GM11168 (cell line): ENCODE measurements around the gene IFT43.
"Not testable (repeated sequence)": the region's sequence is repeated elsewhere in the genome, so short reads cannot be mapped to it uniquely, and the experiment has no call there.

Source experiments
- in situ Hi-C: fragments of 300-500 bp; cut with MboI; formaldehyde crosslinking; loops from one replicate; pipeline ENCODE4 v1.12.0; 2022; ENCODE audit warnings: low sequenced_read_pairs; ENCODE audit not compliant: unreplicated experiment

The IFT43 gene

GRCh38 chr14:76007852-76008251 is 22.3 kb downstream of the IFT43 start:
- in situ Hi-C loops, result no loop called here

DNA sequence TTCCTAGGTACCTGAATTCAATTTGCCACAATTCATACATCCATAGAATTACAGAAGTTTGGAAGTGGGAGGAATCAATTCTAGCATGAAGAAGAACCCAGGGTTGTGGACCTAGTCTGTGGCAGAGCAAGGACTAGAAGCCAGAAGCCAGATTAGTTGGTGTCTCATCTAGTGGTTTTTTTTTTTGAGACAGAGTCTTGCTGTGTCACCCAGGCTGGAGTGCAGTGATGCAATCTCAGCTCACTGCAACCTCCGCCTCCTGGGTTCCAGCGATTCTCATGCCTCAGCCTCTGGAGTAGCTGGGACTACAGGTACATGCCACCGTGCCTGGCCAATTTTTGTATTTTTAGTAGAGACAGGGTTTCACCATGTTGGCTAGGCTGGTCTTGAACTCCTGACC is 24.1 kb downstream of the IFT43 start:
- in situ Hi-C loops, result not testable (repeated sequence)

DNA sequence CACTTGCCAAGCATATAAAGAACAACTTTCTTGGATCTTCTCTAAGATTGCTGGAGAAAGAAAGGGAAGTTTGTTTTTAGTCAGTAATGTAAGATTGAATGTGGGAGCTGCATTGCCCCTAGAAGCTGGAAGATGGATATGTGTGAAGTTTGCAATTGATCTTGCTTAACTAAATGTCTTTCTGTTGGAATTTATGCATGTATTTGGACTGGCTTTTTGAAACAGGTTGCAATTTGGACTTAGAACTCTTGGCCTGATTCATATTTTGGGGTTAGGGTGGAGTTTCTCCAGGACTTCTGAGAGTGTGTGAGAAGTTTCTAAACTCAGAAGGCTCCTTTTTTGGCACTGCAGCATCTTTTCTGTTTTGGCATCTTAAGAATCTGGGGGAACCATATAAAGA is 26.4 kb downstream of the IFT43 start:
- in situ Hi-C loops, result no loop called here

DNA sequence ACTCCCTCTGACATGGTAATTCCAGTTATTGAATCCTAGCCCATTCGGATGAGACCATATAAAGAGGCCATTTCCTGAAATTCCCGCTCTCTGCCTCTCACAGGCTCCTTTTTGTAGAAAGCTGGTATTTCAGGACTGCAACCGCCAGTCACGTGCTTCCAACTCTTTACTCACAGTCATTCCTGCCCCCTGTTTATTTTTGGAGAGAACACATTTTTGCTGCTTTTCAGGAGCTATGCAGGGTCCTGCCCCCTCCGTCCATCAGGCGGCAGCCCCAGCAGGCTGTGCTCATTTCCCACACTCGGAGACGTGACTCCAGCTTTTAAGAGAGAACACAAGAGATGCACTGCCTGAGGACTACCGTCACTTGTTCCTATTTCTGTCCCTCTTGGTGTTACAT is 26.8 kb downstream of the IFT43 start:
- in situ Hi-C loops, result no loop called here

- in situ Hi-C loops, result no loop called here
Observed at GRCh38 chr14:76015191-76015590, 29.6 kb downstream of the IFT43 start.

DNA sequence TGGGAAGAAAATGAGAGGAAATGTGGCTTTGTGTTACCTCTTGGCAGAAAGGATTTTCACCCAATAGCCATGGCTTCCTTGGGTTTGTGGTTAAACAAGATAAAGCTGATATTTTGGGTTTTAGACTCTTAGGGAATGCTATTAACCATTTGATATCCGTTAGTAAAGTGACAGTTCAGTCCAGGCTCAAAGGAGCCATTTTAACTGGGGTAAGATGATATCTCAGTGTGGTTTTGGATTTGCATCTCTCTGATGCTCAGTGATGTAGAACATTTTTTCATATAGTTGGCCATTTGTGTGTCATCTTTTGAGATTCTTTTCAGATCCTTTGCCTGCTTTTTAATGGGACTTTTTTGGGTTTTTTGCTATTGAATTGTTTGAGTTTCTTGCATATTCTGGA is 30.1 kb downstream of the IFT43 start:
- in situ Hi-C loops, result no loop called here

DNA sequence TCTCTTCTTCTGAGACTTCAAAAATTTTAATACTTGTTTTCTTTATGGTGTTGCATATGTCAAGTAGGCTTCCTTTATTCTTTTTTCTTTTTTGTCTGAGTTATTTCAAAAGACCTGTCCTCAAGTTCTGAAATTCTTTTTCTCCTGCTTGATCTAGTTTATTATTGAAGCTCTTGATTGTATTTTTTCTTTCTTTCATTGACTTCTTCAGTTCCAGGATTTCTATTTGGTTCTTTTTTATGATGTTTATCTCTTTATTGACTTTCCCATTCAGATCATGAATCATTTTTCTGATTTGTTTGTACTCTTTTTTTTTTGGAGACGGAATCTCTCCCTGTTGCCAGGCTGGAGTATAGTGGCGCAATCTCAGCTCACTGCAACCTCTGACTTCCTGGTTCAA is 34.1 kb downstream of the IFT43 start:
- in situ Hi-C loops, result no loop called here

- in situ Hi-C loops, result no loop called here
Observed at GRCh38 chr14:76022991-76023390, 37.4 kb downstream of the IFT43 start.

- in situ Hi-C loops, result no loop called here
Observed at GRCh38 chr14:76023757-76024156, 38.2 kb downstream of the IFT43 start.

- in situ Hi-C loops, result no loop called here
Observed at GRCh38 chr14:76024211-76024907, 38.8 kb downstream of the IFT43 start.

DNA sequence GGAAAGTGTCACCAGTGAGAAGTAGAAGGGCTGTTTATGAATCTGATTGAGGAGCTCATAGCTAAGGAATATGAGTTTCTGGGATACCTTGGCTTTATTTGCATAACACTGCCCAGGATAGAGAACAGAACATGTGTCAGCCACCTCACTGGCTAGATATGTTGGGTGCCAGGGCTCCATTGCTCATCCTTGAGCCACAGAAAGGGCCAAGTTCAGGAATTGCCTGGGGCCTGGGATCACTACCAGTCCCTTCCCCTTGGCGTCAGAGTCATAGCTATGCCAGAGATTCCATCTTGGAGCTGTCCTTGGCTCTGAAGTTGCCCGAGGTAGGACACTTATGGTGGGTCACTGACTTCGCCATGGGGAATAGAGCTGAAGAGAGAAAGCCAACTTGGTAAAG is 49.0 kb downstream of the IFT43 start:
- in situ Hi-C loops, result no loop called here

DNA sequence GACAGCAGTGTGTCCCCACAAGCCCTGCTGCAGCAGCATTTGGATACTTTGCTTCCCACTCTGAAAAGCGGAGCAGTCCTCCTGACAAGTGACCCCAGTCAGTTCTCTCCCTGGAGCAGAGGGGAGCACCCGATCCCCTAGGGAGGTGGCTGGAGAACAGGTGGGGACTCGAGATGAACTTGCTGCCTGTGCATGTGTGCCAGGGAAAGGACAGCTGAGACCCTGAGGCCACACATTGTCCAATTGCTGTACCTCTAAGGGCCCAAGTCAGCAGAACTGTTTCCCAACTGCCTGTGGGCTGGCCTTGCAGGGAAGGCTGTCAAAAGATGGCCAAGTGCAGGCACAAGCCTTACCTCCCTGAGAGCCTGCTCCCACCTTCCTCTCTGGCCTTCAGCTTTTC is 55.1 kb downstream of the IFT43 start:
- in situ Hi-C loops, result no loop called here

DNA sequence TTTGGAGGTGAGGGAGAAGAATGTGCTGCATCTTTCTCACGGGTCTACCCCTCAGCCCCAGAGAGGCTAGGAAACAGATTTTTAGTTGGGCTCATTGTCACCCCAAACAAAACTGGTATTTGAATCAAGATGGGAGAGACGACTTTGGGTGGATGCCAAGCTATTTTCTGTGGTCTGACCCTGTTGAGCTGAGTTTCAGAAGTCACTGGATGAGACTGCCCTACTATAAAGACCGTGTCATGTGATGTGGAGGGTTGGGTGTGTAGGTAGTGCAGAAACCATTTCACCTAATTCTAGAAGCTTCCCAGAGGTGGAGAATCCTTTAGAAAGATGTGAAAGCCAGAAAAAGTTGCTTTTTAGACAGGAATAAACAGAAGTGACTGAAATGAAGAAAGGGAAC is 60.2 kb downstream of the IFT43 start:
- in situ Hi-C loops, result no loop called here

- in situ Hi-C loops, result loop anchor here (5.0 to 10.0 kb wide), 2 partner anchors 307 to 335 kb away; no protein-coding TSS in a partner anchor
Observed at GRCh38 chr14:76050250-76050649, 64.7 kb downstream of the IFT43 start.

GRCh38 chr14:76050797-76051392 is 65.3 kb downstream of the IFT43 start:
- in situ Hi-C loops, result loop anchor here (5.0 to 10.0 kb wide), 2 partner anchors 306 to 334 kb away; no protein-coding TSS in a partner anchor

GRCh38 chr14:76051717-76052465 is 66.3 kb downstream of the IFT43 start:
- in situ Hi-C loops, result loop anchor here (5.0 to 10.0 kb wide), 2 partner anchors 305 to 333 kb away; no protein-coding TSS in a partner anchor

DNA sequence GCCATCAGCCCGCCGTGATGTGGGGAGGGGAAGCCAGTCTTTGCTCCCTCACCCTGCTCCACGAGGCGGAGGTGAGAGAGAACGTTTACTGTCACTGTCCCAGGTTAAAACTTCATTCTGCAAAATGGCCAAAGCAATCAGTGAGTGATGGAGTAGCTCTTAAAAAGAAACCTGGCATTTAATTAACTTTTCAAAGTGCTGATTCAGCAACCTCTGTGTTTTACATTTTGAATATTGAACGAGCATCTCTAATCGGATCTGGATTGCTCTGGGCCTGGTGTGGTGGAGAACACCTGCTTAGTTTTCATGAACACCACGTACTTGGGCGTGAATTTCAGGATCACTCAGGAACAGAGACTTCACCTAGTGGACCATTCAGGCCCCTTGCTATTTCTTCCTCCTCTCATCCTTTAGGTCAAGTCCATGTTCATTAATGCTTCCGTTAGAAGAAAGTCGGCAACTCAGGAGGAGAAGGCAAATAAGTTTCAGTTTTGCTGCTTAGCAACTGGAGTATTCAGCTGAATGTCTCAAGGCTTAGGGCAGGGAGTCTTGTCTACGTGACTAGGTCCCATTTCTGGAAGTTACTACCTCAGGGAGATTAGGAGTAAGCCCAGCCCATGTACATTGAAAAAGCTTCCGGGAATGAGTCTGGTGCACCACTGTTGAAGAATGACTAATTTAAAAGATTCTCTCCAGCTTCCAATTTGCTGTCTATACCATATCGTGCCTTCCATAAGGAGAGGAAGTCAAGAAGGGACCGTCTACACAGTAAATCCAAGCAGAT is 68.2 kb downstream of the IFT43 start:
- in situ Hi-C loops, result loop anchor here (5.0 to 10.0 kb wide), 2 partner anchors 304 to 331 kb away; no protein-coding TSS in a partner anchor

DNA sequence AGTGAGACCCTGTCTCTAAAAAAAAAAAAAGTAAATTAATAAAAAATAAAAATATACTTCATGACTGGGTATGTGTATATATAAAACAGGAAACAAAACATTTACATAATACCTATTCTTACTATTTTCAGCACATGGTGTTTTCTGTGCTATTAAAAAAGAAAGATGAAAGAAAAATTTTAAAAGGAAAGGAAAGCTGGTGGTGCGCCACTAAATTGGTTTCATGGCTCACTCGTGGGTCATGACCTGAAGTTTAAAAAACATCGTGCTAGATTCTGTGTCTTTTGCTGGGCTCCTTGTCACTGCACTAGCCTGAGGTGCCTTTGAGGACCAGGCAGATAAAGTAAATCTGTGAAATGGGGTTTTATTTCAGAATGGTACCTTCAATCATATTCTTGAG is 69.8 kb downstream of the IFT43 start:
- in situ Hi-C loops, result loop anchor here (10.0 kb wide), 1 partner anchor 329 kb away; no protein-coding TSS in a partner anchor

DNA sequence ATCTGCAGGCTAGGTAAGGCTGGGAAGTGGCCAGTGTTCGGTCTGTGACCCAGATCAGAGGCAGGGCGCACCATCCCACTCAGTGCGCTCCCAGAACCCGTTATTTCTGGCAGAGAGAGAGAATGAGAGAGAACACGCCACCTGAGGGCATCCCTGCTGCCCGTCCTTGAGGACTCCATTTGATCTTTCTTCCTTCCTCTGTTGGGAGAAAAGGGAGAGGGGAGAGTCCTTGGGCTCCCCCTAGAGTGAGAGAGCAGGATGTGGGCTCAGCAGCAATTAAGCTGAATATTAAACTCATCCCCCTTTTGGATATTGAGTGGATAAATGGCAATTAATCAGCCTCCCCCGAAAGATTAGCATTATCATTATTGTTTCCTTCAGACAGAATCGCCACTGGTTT is 70.6 kb downstream of the IFT43 start:
- in situ Hi-C loops, result loop anchor here (10.0 kb wide), 1 partner anchor 329 kb away; no protein-coding TSS in a partner anchor

DNA sequence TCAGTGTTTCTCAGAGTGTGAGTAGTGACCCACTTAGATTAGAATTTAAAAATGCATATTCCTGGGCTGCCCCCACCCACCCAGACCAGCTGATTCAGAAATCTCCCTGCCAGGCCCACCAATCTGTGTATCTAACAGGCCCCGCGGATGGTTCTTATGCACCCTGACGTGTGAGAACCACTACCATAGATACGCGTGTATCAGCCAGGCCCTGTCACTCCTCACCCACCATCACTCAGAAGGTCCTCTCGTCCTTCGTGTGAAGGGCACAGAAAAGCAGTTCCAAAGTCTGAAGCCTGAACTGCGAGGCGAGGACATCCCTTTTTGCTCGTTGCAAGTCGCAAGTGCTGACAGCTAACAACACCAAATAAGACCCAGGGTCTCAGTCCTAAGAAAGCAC is 72.4 kb downstream of the IFT43 start:
- in situ Hi-C loops, result loop anchor here (10.0 kb wide), 1 partner anchor 327 kb away; no protein-coding TSS in a partner anchor
